HL-60 (cell line): ENCODE results near the gene GLRA1.

Experiments used
- DNase-seq, 2 experiments: peaks; one replicate each; pipeline ENCODE4 v3.0.0-alpha.2; 2010 to 2020; ENCODE audit warnings: low read depth in 1 of 2, low spot score in 1 of 2
- H3K27ac ChIP-seq: fragments of 250-450 bp; sonication (Bioruptor Pico); replicated peaks from 2 replicates; pipeline ENCODE4 v1.5.1; 2020; ENCODE audit warnings: mild to moderate bottlenecking, moderate library complexity
- H3K27me3 ChIP-seq: fragments of 250-450 bp; sonication (Bioruptor Pico); 2 replicates; pipeline ENCODE4 v1.5.1; 2021; ENCODE audit warnings: mild to moderate bottlenecking, moderate library complexity; ENCODE audit not compliant: insufficient read depth, poor library complexity, severe bottlenecking
- H3K4me3 ChIP-seq: replicated peaks from 2 replicates; pipeline ENCODE4 v1.5.1; 2011; ENCODE audit warnings: mild to moderate bottlenecking, control low read depth, low read length; ENCODE audit not compliant: insufficient read depth
- CTCF ChIP-seq: IDR thresholded peaks from one replicate; pipeline ENCODE4 v1.5.1; 2011; ENCODE audit warnings: low read length, control low read depth, inconsistent platforms; ENCODE audit not compliant: insufficient read depth
- GABPA ChIP-seq: IDR thresholded peaks from 2 replicates; pipeline ENCODE4 v1.6.1; 2012; ENCODE audit warnings: low read depth
- POLR2AphosphoS5 ChIP-seq: IDR thresholded peaks from 2 replicates; pipeline ENCODE4 v1.6.1; 2012; ENCODE audit warnings: low read depth
- REST ChIP-seq: IDR thresholded peaks from 2 replicates; pipeline ENCODE4 v1.6.1; 2012; ENCODE audit warnings: low read depth; ENCODE audit not compliant: insufficient replicate concordance
- SPI1 ChIP-seq: IDR thresholded peaks from 2 replicates; pipeline ENCODE4 v1.6.1; 2012; ENCODE audit warnings: low read depth, mild to moderate bottlenecking, borderline replicate concordance

GLRA1 gene

GRCh38 chr5:151810449-151810848 is 114.2 kb downstream of the GLRA1 start:
- no peak overlapping the region for H3K27ac ChIP-seq
- no peak for TF ChIP-seq SPI1
- TF ChIP-seq CTCF = no peak
- no peak for TF ChIP-seq POLR2AphosphoS5
- H3K4me3 ChIP-seq = no peak overlapping the region
- no peaks in the 10 kb centered on the region for H3K27me3 ChIP-seq
- no peak for DNase-seq

- TF ChIP-seq CTCF = no peak
- TF ChIP-seq GABPA = no peak
- TF ChIP-seq POLR2AphosphoS5 = no peak
- no peak for TF ChIP-seq REST
- no peak for TF ChIP-seq SPI1
- H3K27ac ChIP-seq = no peak overlapping the region
- no peak overlapping the region for H3K4me3 ChIP-seq
- DNase-seq = no peak
- H3K27me3 ChIP-seq = no peaks in the 10 kb centered on the region
Observed at GRCh38 chr5:151808451-151809169, 116.0 kb downstream of the GLRA1 start.

GRCh38 chr5:151805414-151806223 is 119.0 kb downstream of the GLRA1 start:
- DNase-seq = no peak
- no peak overlapping the region for H3K4me3 ChIP-seq
- H3K27me3 ChIP-seq = no peaks in the 10 kb centered on the region
- H3K27ac ChIP-seq = no peak overlapping the region
- TF ChIP-seq REST (no peak), SPI1 (no peak), CTCF (no peak), POLR2AphosphoS5 (no peak), GABPA (no peak)
